NCI-H1930 (cell line): ENCODE data around the gene HMGN5.

Experiments
- DNase-seq, 2 experiments: peaks; one replicate each; lab custom pipeline; 2025; lab: John Stamatoyannopoulos, UW

HMGN5 gene

GRCh38 chrX:81120258-81120935 lies 81.3 kb downstream of the HMGN5 start:
- DNase-seq: no peak

GRCh38 chrX:81114757-81115156 lies 87.0 kb downstream of the HMGN5 start:
- DNase-seq: no peak

- no peak for DNase-seq
Observed at GRCh38 chrX:81110286-81110685, 91.4 kb downstream of the HMGN5 start.

- DNase-seq: no peak
Observed at GRCh38 chrX:81082649-81083048, 119.1 kb downstream of the HMGN5 start.
